ENCODE data around the gene ZNF397.

GRCh38 chr18:35197296-35197695 is 43.5 kb upstream of the ZNF397 start:
- no peak for TF ChIP-seq CTCF (IDR thresholded peaks at IDR 0.05)
- no peak for TF ChIP-seq SIN3A (IDR thresholded peaks at IDR 0.05; ENCODE audit: borderline replicate concordance, insufficient read depth, low read depth, low read length)
- TF ChIP-seq POLR2AphosphoS5 (IDR thresholded peaks at IDR 0.05; ENCODE audit: low read depth, low read length) = no peak
